ENCODE measurements around the gene PTPN5. TPM values are rescaled to one million over a fixed set of nuclear protein-coding genes. Genes with fewer than 3 reads are reported as not detected.

PTPN5 gene
- total RNA-seq, 1 experiment from 2014 or later: not detected

DNA sequence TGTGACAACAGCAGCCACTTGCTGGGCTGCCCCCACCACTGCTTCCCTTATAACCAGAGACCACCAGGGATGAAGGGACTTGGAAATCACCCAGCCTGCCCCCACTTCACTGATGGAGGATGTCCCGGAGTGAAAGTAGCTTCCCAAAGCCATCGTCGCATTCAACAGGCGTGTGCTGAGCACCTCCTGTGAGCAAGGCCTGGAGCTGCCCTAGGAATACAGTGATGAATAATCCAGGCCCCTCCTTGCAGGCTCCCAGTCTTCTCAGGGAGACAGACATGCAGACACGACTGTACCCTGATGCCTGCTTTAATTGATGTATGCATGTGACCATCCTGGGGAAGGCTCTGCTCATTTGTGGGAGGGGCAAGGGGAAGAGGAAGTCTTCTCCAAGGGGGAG, 22.6 kb downstream of the PTPN5 start:
- Histone ChIP-seq H3K27me3 (ENCODE audit: control insufficient read depth, insufficient read depth, low read length) (no peaks in the 10 kb centered on the region; the same call in 1 of the 2 replicates), H3K9me3 (ENCODE audit: control insufficient read depth, insufficient read depth, low read depth, low read length) (no peaks in the 10 kb centered on the region), H3K27ac (ENCODE audit: low read length) (no peak overlapping the region), H3K4me3 (ENCODE audit: low read depth in 2 of 2, low read length in 2 of 2) (no peak overlapping the region), H3K36me3 (ENCODE audit: control insufficient read depth, insufficient read depth, low read length) (no peaks in the 10 kb centered on the region), H3K4me1 (ENCODE audit: control insufficient read depth, insufficient read depth, low read length) (peaks cover 3% of the 10 kb centered on the region; the same call in 1 of the 2 replicates)
- ChIA-PET CTCF (no interaction called here), POLR2A (interaction anchor here (0.5 to 0.6 kb wide), 2 partner anchors 69 to 660 kb away, joined by 9 read pairs; no protein-coding TSS in a partner anchor)
- in situ Hi-C loops (cut with HindIII; ENCODE audit: low pct_unique_long_range_greater_than_20kb, low sequenced_read_pairs): no loop called here
- no TSS peak for BruUV-seq (replicated peaks)
- no peak for TF ChIP-seq SIN3A (IDR thresholded peaks at IDR 0.05; ENCODE audit: borderline replicate concordance, insufficient read depth, low read depth, low read length)
- TF ChIP-seq POLR2AphosphoS5 (IDR thresholded peaks at IDR 0.05; ENCODE audit: low read depth, low read length): no peak
- TF ChIP-seq REST (IDR thresholded peaks at IDR 0.05; ENCODE audit: insufficient read depth in 1 of 2, low read depth in 2 of 2, low read length in 1 of 2): no peak
- no peak for TF ChIP-seq TCF7L2 (IDR thresholded peaks at IDR 0.05; ENCODE audit: low read depth, low read length)
- no peak for TF ChIP-seq CTCF (IDR thresholded peaks at IDR 0.05)
- DNase-seq (ENCODE audit: low read depth, low spot score): no peak
- no peak for ATAC-seq
- intact Hi-C loops (cut with micrococcal nuclease; ENCODE audit: unreplicated experiment): loop anchor here (10.0 kb wide), 1 partner anchor 234 kb away; no protein-coding TSS in a partner anchor

DNA sequence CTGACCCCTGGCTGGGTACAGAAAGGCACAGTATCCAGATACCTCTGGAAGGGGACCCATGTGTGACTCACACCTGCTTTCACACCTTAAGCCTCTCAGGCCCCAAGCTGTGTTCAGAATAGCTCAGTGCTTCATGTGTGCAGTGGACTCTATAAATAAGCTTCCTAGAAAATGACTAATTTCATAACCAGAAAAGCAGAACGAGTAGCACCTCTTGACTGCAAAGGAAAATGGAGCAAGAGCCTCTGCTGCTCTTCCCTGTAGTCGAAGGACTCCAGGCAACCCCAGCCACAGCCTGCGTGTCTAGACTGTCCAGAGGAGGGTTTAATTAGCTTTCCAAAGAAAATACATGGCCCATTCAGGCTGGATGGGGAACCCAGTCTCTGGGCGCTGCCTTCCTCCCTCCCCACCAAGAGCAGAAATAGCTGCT, 23.1 kb downstream of the PTPN5 start:
- Histone ChIP-seq H3K4me1 (ENCODE audit: control insufficient read depth, insufficient read depth, low read length) (peaks cover 7% of the 10 kb centered on the region; the same call in 1 of the 2 replicates), H3K4me3 (ENCODE audit: low read depth in 2 of 2, low read length in 2 of 2) (no peak overlapping the region), H3K36me3 (ENCODE audit: control insufficient read depth, insufficient read depth, low read length) (no peaks in the 10 kb centered on the region), H3K9me3 (ENCODE audit: control insufficient read depth, insufficient read depth, low read depth, low read length) (no peaks in the 10 kb centered on the region), H3K27ac (ENCODE audit: low read length) (no peak overlapping the region), H3K27me3 (ENCODE audit: control insufficient read depth, insufficient read depth, low read length) (no peaks in the 10 kb centered on the region; the same call in 1 of the 2 replicates)
- intact Hi-C loops (cut with micrococcal nuclease; ENCODE audit: unreplicated experiment) (loop anchor here (10.0 kb wide), 1 partner anchor 234 kb away; no protein-coding TSS in a partner anchor), in situ Hi-C loops (cut with HindIII; ENCODE audit: low pct_unique_long_range_greater_than_20kb, low sequenced_read_pairs) (no loop called here)
- BruUV-seq (replicated peaks): no TSS peak
- ChIA-PET POLR2A (no interaction called here), CTCF (no interaction called here)
- TF ChIP-seq REST (IDR thresholded peaks at IDR 0.05; ENCODE audit: insufficient read depth in 1 of 2, low read depth in 2 of 2, low read length in 1 of 2) (no peak), POLR2AphosphoS5 (IDR thresholded peaks at IDR 0.05; ENCODE audit: low read depth, low read length) (no peak), CTCF (IDR thresholded peaks at IDR 0.05) (no peak)
- DNase-seq (ENCODE audit: low read depth, low spot score) (no peak), ATAC-seq (no peak)
